Daoy (cell line): ENCODE data around the gene ADAM8. TPM values are rescaled to one million over a fixed set of nuclear protein-coding genes. Genes with fewer than 3 reads are reported as not detected.
"Not testable (repeated sequence)": the region's sequence is repeated elsewhere in the genome, so short reads cannot be mapped to it uniquely, and the experiment has no call there.

Experiments
- DNase-seq: peaks from one replicate; pipeline ENCODE4 v3.0.0-alpha.2; 2015; ENCODE audit warnings: low read depth
- total RNA-seq: library from RNA; depleted of rRNA; stranded (reverse); fragments of >200 nt; shearing (Covaris generic); gene quantifications from 2 replicates; pipeline ENCODE4 v1.2.3, GENCODE V29; 2014

Gene ADAM8
- total RNA-seq, 1 experiment from 2014 or later, result 6.2 TPM

- no peak for DNase-seq
Measured at GRCh38 chr10:133249975-133250754, 26.5 kb downstream of the ADAM8 start.

DNA sequence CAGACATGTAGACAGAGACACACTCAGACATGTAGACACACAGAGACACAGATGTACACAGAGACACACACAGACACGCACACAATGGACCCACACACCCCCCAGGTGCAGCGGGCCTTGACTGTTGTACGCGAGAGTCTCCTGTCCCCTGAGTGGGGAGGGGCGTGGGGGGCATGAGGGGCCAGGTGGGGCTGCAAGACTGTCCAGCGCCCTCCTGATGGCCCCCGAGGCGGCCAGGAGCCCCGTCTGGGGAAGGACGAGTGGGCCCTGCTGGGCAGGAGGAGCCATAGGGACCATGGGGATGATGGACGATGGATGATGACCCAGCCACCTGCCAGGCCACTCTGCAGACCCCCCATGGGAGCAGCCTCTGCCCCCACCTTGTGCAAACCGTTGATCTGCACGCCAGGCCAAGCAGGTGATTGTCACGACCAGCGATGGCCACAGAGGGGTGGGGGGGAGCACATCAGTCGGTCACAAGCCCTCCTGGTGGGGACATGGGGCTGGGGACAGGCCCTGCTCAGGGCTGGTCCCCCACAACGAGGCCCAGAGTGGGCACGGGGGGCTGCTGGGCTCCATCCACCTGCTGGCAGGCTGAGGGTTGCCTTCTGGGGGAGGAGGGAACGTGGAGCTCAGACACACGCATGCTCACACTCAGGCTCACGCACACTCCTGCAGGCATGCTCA, 27.4 kb downstream of the ADAM8 start:
- DNase-seq, result no peak

- no peak for DNase-seq
Measured at GRCh38 chr10:133248334-133248715, 28.3 kb downstream of the ADAM8 start.

DNA sequence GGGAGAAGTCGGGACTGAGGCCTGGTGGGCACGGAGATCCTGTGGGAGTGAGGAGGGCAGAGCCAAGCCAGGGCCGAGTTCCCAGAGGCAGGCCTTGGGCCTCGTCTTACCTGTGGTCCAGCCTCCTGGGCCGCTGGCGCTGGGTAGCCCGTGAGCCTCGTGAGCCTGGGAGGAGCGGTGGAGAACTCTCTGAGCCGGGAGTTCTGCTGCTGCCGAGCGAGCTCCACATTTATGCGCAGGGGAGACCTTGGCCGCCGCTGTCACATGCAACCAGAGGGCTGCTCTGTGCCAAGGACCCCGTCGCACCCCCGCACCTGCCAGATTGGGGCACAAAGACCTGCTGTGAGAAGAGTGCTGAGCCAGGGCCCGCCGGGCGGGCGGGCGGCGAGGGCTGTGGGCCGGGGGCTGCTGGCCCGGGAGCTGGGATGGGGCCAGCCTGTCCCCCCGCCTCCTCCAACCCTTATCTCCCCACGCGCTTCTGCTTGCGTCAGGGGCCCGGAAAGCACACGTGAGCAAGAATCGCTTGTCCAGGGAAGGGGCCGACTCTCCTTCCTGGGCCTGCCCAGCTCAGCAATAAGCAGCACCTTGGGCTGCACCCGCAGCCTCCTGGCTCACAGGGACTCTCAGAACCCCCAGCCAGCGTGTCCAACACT, 28.9 kb downstream of the ADAM8 start:
- DNase-seq, result no peak

DNA sequence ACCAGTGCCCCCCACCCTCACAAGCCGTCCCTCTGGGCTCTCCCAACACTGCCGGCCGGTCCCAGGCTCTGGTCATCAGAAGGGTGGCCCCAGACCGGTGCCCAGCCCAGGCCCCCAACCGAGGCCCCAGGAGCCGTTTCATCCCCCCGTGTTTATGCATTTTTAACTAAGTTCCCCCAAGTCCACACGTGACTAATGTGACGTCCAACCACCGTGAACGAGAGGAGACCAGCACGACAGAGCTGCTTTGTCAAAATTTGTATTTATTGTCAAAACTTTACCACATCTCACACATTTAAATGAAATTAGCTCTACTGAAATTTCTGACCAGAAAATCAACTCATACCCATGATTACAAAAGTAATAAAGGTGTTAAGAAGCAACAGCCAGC, 30.4 kb downstream of the ADAM8 start:
- DNase-seq, result no peak

DNA sequence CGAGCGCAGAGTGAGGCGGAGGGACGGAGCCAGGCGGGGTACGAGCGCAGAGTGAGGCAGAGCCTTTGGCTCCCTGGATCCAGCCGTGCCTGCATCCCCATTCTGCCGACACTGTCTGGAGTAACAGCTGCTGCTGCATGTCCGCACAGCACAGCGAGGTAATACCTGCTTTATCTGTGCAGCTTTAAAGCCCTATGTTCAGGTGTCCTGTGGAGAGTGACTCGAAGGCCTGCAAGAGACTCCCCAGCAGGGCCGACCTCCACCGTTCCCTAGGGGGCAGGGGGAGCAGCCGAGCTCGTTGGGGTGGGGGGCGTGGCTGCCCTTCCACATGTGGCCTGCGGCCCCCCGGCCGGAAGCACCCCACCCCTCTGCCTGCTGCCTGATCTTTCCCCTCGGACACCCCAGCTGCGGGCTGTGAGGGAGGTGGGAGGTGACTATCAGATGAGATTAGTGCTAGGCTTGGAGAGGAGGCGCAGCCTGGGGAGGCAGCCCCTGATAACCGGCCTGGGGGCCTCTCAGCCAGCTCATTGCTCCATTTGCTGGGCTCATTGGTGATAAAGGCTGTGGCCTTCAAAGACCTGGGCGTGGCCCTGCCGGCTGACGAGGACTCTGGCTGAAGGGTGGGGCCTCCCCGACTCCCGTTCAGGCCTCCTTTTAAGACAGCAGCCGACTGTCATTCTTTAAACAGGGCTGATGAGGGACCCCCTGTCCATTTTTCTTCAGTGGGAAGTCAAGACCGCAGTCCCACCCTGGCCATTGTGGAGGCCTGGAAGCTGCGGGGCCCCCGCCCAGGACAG, 31.0 kb downstream of the ADAM8 start:
- peak; percentile 42 for DNase-seq

- DNase-seq, result no peak
Measured at GRCh38 chr10:133243593-133243992, 33.1 kb downstream of the ADAM8 start.

DNA sequence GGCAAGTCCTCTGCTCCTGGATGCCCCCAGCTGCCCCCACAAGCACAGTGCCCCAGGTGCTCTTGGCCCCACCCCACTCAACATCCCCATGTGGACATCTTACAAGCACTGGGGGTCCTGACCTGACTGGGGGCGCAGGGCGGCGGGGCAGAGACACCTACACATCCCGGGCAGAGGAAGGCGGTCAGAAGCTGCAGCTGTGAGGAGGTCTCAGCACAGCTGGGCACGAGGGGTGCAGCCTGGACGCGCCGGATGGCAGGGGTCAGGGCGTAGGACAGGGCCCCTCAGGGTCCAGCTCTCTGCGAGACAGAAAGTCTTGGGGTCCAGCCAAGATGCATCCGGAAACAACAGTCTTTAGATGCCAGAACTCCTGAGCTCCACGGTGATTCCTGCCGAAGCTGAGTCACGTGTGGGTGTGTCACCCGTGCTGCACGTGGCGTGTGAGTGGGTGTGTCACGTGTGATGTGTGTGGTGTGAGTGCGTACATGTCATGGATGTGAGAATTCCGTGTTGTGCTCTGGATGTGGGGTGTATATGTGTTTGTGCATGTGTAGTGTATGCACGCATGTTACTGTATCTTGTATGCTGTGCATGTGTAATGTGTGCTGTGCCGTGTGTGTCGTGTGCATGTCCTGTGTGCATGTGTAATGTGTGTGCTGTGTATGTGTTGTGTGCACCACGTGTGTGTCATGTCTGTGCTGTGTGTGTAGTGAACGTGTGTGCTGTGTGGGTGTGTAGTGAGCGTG, 33.9 kb downstream of the ADAM8 start:
- DNase-seq, result peak; percentile 20

- no peak for DNase-seq
Measured at GRCh38 chr10:133241501-133242205, 35.0 kb downstream of the ADAM8 start.

GRCh38 chr10:133239990-133240389, 36.7 kb downstream of the ADAM8 start:
- DNase-seq, result no peak

GRCh38 chr10:133238466-133238804, 38.2 kb downstream of the ADAM8 start:
- DNase-seq, result no peak

DNA sequence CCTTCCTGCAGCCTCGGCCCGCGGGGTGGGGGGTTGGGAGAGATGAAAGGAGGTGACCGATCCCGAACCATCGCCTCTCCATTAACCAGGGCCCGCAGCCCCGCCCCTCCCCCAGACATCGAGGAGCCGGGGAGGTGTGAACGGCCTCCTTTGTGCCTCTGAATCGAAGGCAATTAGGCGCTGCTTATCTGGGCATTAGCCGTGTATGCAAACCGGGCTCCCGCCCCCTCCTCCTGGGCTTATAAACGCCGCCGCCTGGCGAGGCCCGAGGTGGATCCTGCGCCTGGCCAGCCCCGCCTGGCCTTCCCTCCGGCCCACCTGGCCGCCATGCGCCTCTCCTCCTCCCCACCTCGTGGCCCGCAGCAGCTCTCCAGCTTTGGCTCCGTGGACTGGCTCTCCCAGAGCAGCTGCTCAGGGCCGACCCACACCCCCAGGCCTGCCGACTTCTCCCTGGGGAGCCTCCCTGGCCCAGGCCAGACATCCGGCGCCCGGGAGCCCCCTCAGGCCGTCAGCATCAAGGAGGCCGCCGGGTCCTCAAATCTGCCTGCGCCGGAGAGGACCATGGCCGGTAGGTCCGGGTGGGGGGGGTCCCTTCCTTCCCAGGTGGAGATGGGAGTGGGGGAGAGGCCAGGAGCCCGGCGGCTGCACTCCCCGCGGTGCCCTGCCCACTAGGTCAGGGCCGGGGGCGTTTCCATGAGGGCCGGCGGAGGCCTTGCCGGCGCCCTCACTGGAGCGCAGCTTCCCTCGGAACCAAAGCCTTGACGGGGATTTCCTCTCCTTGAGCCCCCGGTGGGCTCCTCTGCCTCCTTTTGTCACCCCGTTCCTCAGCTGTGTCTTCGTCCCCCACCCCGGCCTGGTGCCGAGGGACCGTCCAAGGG, 38.8 kb downstream of the ADAM8 start, which contains the start of gene VENTX:
Gene VENTX (plus strand): TSS at position 268 of the 878 bp plus-strand sequence. CDS start 60 bp downstream, at position 328.
- no peak for DNase-seq

GRCh38 chr10:133237241-133237587, 39.5 kb downstream of the ADAM8 start:
- DNase-seq, result no peak

DNA sequence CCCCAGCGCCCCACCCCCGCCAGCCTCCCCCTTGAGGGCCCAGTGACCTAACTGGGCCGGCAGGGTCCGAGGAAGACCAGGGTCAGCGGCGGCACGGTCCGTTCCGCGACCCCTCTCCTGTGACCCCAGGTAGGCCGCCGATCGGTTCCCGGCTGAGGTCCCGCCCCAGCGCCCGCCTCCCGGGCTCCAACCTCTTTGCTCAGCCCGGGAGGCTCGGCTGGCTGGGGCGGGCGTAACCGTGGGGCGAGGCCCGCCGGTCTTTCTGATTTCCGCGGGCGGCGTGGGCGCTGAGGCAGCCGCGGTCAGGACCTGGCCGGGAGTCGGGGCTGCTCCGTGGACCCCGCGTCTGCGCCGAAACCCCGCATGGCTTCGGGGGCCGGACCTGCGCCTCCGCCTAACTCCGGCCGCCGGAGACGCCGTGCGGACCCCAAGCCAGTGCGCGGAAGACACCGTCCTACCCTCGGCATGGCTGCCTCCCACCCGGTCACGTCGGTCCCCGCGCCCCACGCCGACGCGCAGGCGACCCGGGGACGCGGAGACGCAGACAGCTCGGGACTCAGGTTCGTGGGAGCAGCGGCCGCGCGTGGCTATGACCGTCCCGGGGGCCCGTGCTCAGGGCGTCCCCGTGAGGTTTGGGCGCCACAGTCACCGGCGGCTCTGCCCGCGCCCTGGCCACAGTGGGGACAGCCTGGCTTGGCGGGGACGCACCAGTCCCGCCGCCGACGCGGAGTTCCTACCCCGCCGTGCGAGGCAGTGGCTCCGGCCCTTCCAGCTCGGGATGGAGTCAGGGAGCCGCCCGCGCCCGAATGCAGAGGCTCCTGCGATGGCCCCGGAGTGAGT, 40.0 kb downstream of the ADAM8 start:
- DNase-seq, result no peak

DNA sequence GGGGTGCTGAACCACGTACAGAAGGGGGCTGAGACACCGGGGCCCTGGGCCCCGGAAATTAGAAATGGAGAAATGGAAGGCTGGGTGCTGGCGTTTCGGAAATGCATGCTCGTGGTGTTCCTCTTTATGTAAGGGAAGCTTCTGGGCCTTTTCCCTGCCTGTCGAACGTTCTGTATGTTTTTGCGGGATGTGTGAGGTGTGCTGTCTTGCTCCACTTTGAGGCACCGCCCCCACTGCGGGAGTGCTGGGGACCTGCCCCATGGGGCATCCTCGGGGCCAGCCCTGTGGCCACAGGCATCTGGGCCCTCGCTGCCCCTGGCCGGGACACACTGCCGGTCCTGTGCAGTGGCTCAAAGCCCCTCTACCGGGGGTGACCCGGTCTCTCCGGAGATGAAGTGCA, 40.7 kb downstream of the ADAM8 start:
- DNase-seq, result no peak

DNA sequence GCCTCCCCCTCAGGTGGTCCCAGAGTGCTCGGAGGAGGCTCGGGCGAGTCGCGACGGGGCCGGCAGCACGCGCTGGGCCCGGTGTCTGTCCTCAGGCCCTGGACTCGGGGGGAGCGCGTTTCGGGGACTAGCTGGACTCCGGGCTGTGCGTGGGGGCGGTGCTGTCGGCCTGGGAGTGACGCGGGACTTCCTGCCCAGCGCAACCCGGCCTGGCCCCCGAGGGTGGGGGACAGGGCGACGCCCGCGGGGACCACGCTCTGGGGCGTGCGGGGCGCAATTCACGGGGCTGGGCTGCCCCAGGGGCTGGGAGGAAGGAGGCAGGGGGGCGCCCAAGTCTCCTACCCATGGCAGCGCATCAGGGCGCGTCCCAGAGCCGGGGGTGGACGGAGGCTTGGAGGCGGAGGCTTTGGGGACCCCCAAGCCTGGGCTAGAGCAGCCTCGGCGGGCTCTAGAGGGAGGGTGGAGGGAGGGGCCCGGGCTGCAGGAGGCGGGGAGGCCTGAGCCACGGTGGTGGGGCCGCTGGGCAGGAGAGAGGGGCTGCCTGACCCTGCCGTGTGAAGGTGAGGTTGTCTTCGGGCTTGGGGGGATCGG, 41.3 kb downstream of the ADAM8 start:
- DNase-seq, result no peak

DNA sequence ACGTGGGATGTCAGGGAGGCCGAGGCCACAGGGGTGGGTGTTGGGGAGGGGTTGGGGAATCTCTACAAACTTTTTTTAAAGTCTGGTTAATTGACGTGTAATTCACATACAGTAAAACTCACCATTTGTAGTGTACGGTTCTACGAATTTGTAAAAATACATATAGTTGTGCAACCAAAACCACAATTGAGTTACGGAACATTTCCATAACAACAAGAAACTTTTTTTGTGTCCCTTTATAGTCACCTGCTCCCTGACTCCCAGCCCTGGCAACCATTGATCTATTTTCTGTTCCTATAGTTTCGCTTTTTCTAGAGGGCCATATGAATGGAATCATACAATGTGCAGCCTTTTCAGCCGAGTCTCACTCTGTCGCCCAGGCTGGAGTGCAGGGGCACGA, 41.9 kb downstream of the ADAM8 start:
- DNase-seq, result not testable (repeated sequence)

- no peak for DNase-seq
Measured at GRCh38 chr10:133231946-133232574, 44.6 kb downstream of the ADAM8 start.
